Activated CD4-positive, alpha-beta T cell treated with anti-CD3 and anti-CD28 coated beads for 36 hours (primary cell): Measurements from ENCODE around the gene SUPT5H. TPM values are rescaled to one million over a fixed set of nuclear protein-coding genes. Genes with fewer than 3 reads are reported as not detected.

Experiments
- ATAC-seq: fragments of 200-7000 bp; cut with Tn5 transposase; one replicate; pipeline ENCODE4 v1.10.0; 2021; ENCODE audit warnings: mild to moderate bottlenecking, moderate library complexity
- CTCF ChIA-PET: fragments of 350-600 bp; sonication (Branson Sonifier 250); formaldehyde crosslinking; loops from one replicate; lab custom pipeline; 2021; ENCODE audit warnings: antibody characterized with exemption; lab: Charles Lee
- POLR2A ChIA-PET: fragments of 350-600 bp; sonication (Branson Sonifier 250); formaldehyde crosslinking; loops from one replicate; lab custom pipeline; 2021; ENCODE audit warnings: antibody characterized with exemption, inconsistent platforms; lab: Charles Lee
- DNase-seq: peaks from one replicate; pipeline ENCODE4 v3.0.0-alpha.2; 2020
- H3K27ac Mint-ChIP-seq: one replicate; pipeline ENCODE4 v1.8.0; 2021; ENCODE audit warnings: mixed read lengths
- H3K27me3 Mint-ChIP-seq: one replicate; pipeline ENCODE4 v1.8.0; 2021; ENCODE audit warnings: mixed read lengths
- H3K36me3 Mint-ChIP-seq: one replicate; pipeline ENCODE4 v1.8.0; 2021; ENCODE audit warnings: low read depth, mixed read lengths
- H3K4me1 Mint-ChIP-seq: one replicate; pipeline ENCODE4 v1.8.0; 2021; ENCODE audit warnings: mixed read lengths
- H3K4me3 Mint-ChIP-seq: one replicate; pipeline ENCODE4 v1.8.0; 2021; ENCODE audit warnings: mild to moderate bottlenecking, moderate library complexity, mixed read lengths
- H3K9me3 Mint-ChIP-seq: one replicate; pipeline ENCODE4 v1.8.0; 2021; ENCODE audit warnings: low read depth, mixed read lengths
- intact Hi-C, 2 experiments: fragments of 100-400 bp; cut with DNase I in 1 of 2; cut with micrococcal nuclease in 1 of 2; formaldehyde crosslinking; loops; one replicate each; pipeline versions ENCODE4 v1.14.2 to v1.15.1; 2022 to 2024; cut with DNase I, micrococcal nuclease
- total RNA-seq, 2 experiments: library from RNA; stranded (reverse); gene quantifications; one replicate each; pipeline ENCODE4 v1.2.3, GENCODE V29; 2021

The SUPT5H gene
- total RNA-seq, 2 experiments from 2014 or later: 157 to 165 TPM

DNA sequence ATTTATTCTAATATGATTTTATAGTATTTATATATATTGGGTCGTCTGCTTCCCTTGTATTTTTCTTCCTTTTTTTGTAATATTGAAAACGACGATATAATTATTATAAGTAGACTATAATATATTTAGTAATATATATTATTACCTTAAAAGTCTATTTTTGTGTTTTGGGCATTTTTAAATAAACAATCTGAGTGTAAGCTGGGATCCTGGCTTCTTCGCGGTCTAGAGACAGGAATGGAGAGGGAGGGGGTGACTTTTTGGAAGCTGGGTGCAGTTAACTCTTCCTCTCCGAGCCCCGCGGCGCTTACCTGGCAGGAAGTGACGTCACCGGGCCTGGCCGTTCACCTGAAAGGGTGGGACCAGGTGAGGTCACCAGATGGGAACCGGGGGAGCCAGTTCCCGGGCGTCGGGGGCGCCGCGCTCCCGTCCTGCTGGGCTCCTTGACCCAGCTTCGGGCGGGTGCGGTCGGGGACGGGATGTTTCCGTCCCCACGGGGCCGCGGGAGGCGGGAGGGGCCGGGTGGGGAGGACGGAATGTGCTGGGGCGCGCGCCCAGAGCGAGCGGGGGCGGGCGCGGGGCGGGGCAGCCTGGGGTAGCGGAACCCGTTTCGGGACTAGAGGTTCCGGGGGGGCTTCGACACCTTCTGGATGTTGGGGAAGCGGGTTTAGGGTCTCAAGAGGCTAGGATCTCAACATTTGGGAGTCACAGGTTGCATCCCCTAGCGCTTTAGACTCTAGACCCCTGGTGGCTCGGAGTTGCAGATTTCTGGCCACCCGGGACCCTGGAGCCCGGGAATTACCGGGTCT, 36.0 kb upstream of the SUPT5H start:
- Mint-ChIP-seq H3K4me3 (peak overlapping the region; percentile 73), H3K27me3 (no peaks in the 10 kb centered on the region), H3K9me3 (no peaks in the 10 kb centered on the region), H3K36me3 (peaks cover 39% of the 10 kb centered on the region), H3K4me1 (peaks cover 40% of the 10 kb centered on the region), H3K27ac (peak overlapping the region; percentile 92)
- ChIA-PET CTCF (interaction anchor here (0.6 to 5.9 kb wide), 3 partner anchors 12 to 63 kb away, joined by 3 to 34 read pairs (median 21); partner anchors contain the start of genes MED29 and PAF1), POLR2A (interaction anchor here (1.2 to 4.0 kb wide), 2 partner anchors 12 to 18 kb away, joined by 4 to 42 read pairs; no protein-coding TSS in a partner anchor)
- peak; percentile 93 for DNase-seq
- peak; percentile 3 for ATAC-seq
- intact Hi-C loops: loop anchor here in 1 of 2 experiments (10.0 kb wide), 1 partner anchor 1205 kb away; no protein-coding TSS in a partner anchor

DNA sequence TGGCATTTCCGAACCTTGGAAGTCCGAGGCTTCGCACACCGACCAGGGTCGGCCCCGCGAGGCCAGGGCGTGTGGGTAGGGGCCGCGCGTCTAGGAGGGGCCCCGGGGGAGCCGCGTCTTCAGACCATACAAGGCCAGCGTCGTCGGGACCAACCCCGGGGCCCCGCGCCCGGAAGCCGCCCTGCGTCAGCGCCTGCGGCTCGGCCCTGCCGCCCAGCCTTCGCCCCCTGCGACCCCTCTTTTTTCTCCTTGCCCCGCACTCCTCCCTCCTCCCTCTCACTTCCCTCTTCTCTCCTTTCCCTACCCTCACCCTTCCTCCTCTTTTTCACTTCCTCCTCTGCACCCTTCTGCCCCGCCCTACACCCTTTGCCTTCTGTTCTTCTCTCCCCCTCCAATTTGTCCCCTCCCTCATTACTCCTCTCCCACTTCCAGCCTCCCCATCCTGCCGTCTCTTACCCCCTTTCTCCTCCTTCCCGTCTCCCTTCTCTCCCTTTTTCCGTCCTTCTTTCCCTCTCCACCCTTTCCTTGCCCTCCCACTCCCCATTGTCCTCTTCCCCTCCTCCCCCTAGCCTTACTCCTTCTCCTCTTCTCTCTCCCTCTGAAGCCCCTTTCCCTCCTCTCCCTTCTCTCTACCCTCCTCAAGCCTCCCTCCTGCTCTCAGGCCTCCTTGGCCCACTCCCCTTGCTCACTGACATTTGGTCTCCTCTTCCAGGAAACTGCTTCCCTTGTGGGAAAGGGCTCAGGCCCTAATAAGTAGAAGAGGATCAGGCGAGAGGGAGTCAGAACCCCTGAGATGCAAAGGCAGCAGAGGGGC, 35.2 kb upstream of the SUPT5H start:
- CTCF ChIA-PET: no interaction called here
- Mint-ChIP-seq H3K36me3 (peaks cover 42% of the 10 kb centered on the region), H3K4me3 (peak overlapping the region; percentile 73), H3K27me3 (no peaks in the 10 kb centered on the region), H3K27ac (peak overlapping the region; percentile 92), H3K4me1 (peaks cover 38% of the 10 kb centered on the region), H3K9me3 (no peaks in the 10 kb centered on the region)
- POLR2A ChIA-PET: interaction anchor here (4.0 kb wide), 1 partner anchor 12 kb away, joined by 42 read pairs; no protein-coding TSS in a partner anchor
- peak; percentile 83 for DNase-seq
- intact Hi-C loops: no loop called here
- peak; percentile 18 for ATAC-seq

DNA sequence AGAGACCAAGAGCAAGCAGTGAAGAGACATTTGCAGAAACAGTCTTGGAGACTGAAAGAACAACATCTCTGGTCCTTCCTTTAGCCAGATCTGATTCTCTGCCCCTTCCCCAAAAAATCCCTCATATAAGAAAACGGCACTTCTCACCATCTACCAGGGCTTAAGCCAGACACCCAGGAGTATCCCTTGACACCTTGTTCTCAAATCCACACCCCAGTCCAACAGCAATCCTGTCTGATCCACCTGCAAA, 34.6 kb upstream of the SUPT5H start:
- Mint-ChIP-seq H3K9me3 (no peaks in the 10 kb centered on the region), H3K4me1 (peaks cover 34% of the 10 kb centered on the region), H3K27ac (peak overlapping the region; percentile 92), H3K4me3 (peak overlapping the region; percentile 73), H3K27me3 (no peaks in the 10 kb centered on the region), H3K36me3 (peaks cover 42% of the 10 kb centered on the region)
- POLR2A ChIA-PET: interaction anchor here (0.9 to 2.3 kb wide), 5 partner anchors 9 to 25 kb away, joined by 4 to 22 read pairs (median 13); partner anchors contain the start of genes MED29, PAF1 and RPS16
- ATAC-seq (no peak), DNase-seq (no peak)
- intact Hi-C loops: loop anchor here in 1 of 2 experiments (1.0 kb wide), 1 partner anchor 379 kb away; no protein-coding TSS in a partner anchor
- CTCF ChIA-PET: interaction anchor here (1.0 to 2.3 kb wide), 5 partner anchors 9 to 22 kb away, joined by 4 to 79 read pairs (median 26); partner anchors contain the start of genes MED29 and PAF1

DNA sequence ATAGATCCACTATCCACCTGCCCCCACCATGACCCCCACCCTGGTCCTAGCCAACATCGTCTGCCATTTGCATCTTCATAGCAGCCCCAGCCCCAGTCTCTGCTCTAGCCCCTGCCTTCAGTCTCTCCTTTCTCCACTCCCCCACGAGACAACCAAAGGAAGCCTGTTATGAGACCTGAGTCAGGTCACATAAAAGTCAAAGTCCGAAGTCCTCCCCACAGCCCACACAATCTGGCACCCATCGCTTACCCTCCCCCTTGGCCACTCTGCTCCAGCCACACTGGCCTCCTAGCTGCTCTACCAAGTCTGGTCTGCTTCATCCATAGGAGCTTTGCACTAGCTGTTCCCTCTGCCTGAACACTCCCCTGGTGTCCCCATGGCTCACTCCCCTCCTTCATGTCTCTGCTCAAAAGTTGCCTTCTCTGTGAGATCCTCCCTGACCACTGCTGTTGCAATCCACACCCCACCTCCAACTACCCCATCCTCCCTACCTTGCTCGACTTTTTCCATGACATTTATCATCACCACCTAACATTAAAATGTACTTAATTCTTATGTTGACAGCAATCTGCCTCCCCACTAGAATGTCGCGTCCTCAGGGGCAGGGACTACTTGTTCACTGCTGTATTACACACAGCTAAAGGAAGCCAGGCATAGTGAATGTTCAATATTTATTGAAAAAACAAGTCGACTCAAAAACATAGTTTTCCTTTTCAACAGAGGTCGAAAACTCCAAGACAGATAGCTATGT, 34.1 kb upstream of the SUPT5H start:
- no peak for ATAC-seq
- POLR2A ChIA-PET: interaction anchor here (0.7 to 2.3 kb wide), 7 partner anchors 9 to 25 kb away, joined by 3 to 22 read pairs (median 4); partner anchors contain the start of genes MED29, PAF1 and RPS16
- H3K4me3 Mint-ChIP-seq: peak overlapping the region; percentile 73
- peak overlapping the region; percentile 92 for H3K27ac Mint-ChIP-seq
- peaks cover 42% of the 10 kb centered on the region for H3K36me3 Mint-ChIP-seq
- H3K4me1 Mint-ChIP-seq: peaks cover 32% of the 10 kb centered on the region
- DNase-seq: peak; percentile 41
- intact Hi-C loops: loop anchor here in 1 of 2 experiments (1.0 kb wide), 1 partner anchor 380 kb away; no protein-coding TSS in a partner anchor
- H3K9me3 Mint-ChIP-seq: no peaks in the 10 kb centered on the region
- CTCF ChIA-PET: interaction anchor here (0.8 to 2.3 kb wide), 14 partner anchors 9 to 123 kb away, joined by 3 to 79 read pairs (median 6); partner anchors contain the start of genes MED29, PAF1 and RPS16
- H3K27me3 Mint-ChIP-seq: no peaks in the 10 kb centered on the region

DNA sequence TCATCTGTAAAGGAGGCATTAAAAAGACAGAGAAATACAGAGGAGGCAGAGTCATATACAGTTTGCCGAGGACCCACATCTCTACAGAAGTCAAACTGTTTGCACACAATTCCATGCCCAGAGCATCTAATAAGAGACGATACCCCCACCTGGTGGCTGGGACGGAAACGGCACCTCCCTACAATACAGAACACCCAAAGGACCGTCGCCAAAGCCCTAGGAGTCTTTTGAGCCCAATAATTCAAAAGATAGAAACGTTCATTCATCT, 33.6 kb upstream of the SUPT5H start:
- POLR2A ChIA-PET: interaction anchor here (0.7 to 2.3 kb wide), 7 partner anchors 10 to 24 kb away, joined by 3 to 22 read pairs (median 4); partner anchors contain the start of genes MED29, PAF1 and RPS16

DNA sequence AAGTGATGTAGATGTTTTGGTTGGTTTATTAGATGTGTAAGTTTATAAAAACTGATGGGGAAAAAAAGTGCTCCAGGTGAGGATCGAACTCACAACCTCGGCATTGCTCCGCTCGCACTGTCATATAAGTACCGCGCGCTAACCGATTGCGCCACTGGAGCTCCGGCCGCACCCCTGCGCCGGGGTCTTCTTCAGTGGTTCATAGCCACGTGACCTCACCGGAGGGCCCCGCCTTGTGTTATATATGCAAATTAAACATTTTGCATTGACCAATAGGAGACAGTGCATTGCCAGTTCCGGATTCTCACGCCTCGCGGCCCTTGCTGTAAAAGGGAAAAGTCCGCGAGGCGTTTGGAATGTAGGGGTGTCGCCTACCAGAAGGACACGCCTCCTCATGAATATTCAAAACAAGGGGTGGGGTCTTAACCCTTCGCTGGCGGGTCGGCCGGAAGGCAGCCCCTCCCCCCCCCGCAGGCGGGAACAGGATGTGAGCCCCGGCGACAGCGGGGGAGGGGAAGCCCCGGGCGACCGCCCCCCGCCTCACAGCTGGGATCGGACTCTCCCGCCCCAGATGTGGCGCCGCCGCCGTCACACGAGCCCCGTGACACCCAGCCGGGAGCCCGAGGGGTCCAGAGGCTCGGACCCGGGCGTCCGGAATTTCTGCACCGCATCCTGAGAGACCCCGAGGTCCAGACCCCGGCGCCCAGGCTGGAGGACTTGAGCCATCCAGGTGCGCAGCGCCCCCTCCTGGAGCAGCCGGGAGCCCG, 33.1 kb upstream of the SUPT5H start, which contains the start of gene PLEKHG2:
PLEKHG2 (plus strand) TSS at position 570 of the 767 bp plus-strand sequence. CDS start 1,418 bp downstream, outside the sequence.
- ChIA-PET CTCF (interaction anchor here (0.6 to 2.3 kb wide), 13 partner anchors 10 to 84 kb away, joined by 3 to 79 read pairs (median 7); partner anchors contain the start of genes MED29, PAF1 and RPS16), POLR2A (interaction anchor here (0.7 to 2.3 kb wide), 6 partner anchors 10 to 24 kb away, joined by 3 to 22 read pairs (median 8); partner anchors contain the start of genes MED29, PAF1 and RPS16)
- intact Hi-C loops: loop anchor here (1.0 to 2.0 kb wide), 17 partner anchors 10 to 561 kb away; partner anchors contain the start of genes MED29 (in 2 of the 2), PAF1 (in 2 of the 2), SAMD4B (in 2 of the 2) and EID2 (in 1 of the 2)
- Mint-ChIP-seq H3K36me3 (peaks cover 36% of the 10 kb centered on the region), H3K9me3 (no peaks in the 10 kb centered on the region), H3K4me1 (peaks cover 32% of the 10 kb centered on the region), H3K27me3 (no peaks in the 10 kb centered on the region), H3K4me3 (peak within 1 kb of the TSS; percentile 73), H3K27ac (peak within 1 kb of the TSS; percentile 92)
- peak; percentile 98 for DNase-seq
- ATAC-seq: peak; percentile 73

More for the DNA sequence above, 33.6 kb upstream of the SUPT5H start:
- peak overlapping the region; percentile 92 for H3K27ac Mint-ChIP-seq
- H3K4me1 Mint-ChIP-seq: peaks cover 32% of the 10 kb centered on the region
- H3K36me3 Mint-ChIP-seq: peaks cover 41% of the 10 kb centered on the region
- H3K9me3 Mint-ChIP-seq: no peaks in the 10 kb centered on the region
- CTCF ChIA-PET: interaction anchor here (0.8 to 2.3 kb wide), 15 partner anchors 10 to 122 kb away, joined by 3 to 79 read pairs (median 5); partner anchors contain the start of genes MED29, PAF1 and RPS16
- peak overlapping the region; percentile 73 for H3K4me3 Mint-ChIP-seq
- ATAC-seq: peak; percentile 56
- H3K27me3 Mint-ChIP-seq: no peaks in the 10 kb centered on the region
- peak; percentile 95 for DNase-seq
- intact Hi-C loops: loop anchor here (1.0 to 2.0 kb wide), 18 partner anchors 9 to 560 kb away; partner anchors contain the start of genes MED29 (in 2 of the 2), PAF1 (in 2 of the 2), SAMD4B (in 2 of the 2) and EID2 (in 1 of the 2)

DNA sequence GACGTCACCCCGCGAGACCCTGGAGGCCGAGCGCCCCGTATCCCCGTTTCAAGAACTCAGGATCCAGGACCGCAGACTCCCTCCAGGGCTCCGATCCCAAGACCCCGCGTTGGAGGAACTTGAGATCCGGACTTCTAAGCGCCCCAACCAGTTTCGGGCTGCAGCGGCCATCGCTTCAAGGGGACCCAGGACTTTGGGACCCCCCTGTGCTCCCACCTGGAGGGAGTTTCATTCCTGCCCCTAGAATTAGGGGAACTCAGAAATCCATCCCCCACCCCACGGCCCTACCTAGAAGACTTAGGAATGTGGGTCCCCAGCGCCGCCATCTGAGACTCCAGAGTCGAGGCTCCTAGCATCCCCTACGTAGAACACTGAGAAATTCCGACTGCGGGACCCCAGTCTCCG, 32.5 kb upstream of the SUPT5H start:
- peak; percentile 34 for DNase-seq
- ChIA-PET POLR2A (interaction anchor here (2.1 to 2.3 kb wide), 3 partner anchors 11 to 22 kb away, joined by 13 to 22 read pairs (median 18); partner anchors contain the start of genes MED29 and PAF1), CTCF (interaction anchor here (1.1 to 2.3 kb wide), 7 partner anchors 11 to 59 kb away, joined by 3 to 79 read pairs (median 9); partner anchors contain the start of genes MED29, PAF1 and RPS16)
- ATAC-seq: no peak
- peak overlapping the region; percentile 92 for H3K27ac Mint-ChIP-seq
- H3K27me3 Mint-ChIP-seq: no peaks in the 10 kb centered on the region
- H3K4me1 Mint-ChIP-seq: peaks cover 32% of the 10 kb centered on the region
- intact Hi-C loops: loop anchor here (1.0 to 2.0 kb wide), 17 partner anchors 11 to 562 kb away; partner anchors contain the start of genes MED29 (in 2 of the 2), PAF1 (in 2 of the 2), SAMD4B (in 2 of the 2) and EID2 (in 1 of the 2)
- peaks cover 33% of the 10 kb centered on the region for H3K36me3 Mint-ChIP-seq
- no peaks in the 10 kb centered on the region for H3K9me3 Mint-ChIP-seq
- H3K4me3 Mint-ChIP-seq: peak overlapping the region; percentile 73

DNA sequence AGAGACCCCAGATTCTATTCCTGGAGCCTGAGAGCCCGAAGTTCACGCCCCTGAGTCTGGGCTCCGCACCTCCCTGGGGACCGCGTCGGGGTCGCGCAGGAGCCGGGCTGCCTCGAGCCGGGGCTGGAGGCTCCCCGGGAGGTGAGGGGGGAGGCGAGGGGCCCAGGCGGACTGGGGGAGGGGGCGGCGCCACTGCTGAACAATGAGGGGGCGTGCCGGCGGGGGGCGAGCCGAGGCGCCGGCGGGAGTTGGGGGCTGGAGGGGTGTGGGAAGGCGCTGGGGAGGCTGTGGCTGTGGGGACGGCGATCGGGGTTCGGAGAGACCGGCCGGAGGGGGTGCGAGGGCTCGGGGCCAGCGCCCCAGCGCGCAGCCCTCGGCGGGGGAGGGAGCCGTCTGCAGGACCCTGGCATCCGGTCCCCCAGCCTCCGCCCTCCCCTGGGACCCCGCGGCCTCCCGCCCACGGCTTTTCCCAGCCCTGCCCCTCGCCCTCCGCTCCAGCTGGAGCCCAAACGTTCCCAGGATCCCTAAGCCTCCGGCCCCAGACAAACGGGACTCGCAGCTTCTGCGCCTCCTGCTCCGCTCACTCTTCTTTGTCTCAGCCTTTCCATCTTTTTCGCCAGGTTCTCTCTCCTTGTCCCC, 32.0 kb upstream of the SUPT5H start:
- no peaks in the 10 kb centered on the region for H3K9me3 Mint-ChIP-seq
- peaks cover 27% of the 10 kb centered on the region for H3K36me3 Mint-ChIP-seq
- peak overlapping the region; percentile 92 for H3K27ac Mint-ChIP-seq
- intact Hi-C loops: loop anchor here (2.0 kb wide), 2 partner anchors 17 to 483 kb away; partner anchors contain the start of genes MRPS12 (in 1 of the 2) and SARS2 (in 1 of the 2)
- DNase-seq (peak; percentile 53), ATAC-seq (no peak)
- peak overlapping the region; percentile 73 for H3K4me3 Mint-ChIP-seq
- no peaks in the 10 kb centered on the region for H3K27me3 Mint-ChIP-seq
- ChIA-PET CTCF (interaction anchor here (0.9 kb wide), 1 partner anchor 11 kb away, joined by 3 read pairs; no protein-coding TSS in a partner anchor), POLR2A (interaction anchor here (1.1 kb wide), 1 partner anchor 22 kb away, joined by 3 read pairs; the partner anchor contains the start of gene RPS16)
- H3K4me1 Mint-ChIP-seq: peaks cover 32% of the 10 kb centered on the region
